ELR (cell line): ENCODE data around the gene SMIM31.

Source experiments
- DNase-seq: peaks from one replicate; pipeline ENCODE4 v3.0.0-alpha.2; 2015; ENCODE audit warnings: low read depth

The SMIM31 gene

DNA sequence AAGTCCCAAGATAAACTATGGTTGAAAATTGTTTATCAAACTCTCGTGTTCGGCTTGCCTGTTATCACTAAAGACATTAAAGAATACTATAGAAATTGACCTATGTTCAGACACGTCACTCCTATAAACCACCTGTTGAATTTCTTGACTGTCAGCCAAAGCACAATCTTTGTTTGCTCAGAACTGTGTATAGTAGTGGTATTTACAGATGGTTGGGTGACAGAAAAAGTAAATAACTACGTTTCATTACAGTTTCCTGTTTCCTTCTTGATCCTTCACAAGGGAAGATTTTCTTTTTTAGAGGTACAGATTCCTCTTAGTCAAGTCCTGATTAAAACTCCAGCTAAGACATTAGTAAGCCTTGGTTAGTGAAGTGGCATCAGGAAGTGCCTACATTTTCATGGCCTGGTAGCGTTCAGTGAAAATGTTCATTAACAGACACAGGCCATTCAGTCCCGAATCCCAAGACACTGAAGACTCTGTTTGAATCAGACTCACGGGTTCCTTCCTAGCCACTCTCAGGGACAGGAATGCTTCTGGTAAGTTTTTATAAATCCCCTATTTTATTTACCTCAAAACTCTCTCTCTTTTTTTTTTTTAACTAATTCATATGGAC, at the start of gene SMIM31:
TSS of gene SMIM31 (plus strand) at position 259 of the 616 bp plus-strand sequence. CDS start 16,313 bp downstream, outside the sequence.
- no peak for DNase-seq

- no peak for DNase-seq
Measured at GRCh38 chr4:164706675-164707074, 47.3 kb upstream of the SMIM31 start.

DNA sequence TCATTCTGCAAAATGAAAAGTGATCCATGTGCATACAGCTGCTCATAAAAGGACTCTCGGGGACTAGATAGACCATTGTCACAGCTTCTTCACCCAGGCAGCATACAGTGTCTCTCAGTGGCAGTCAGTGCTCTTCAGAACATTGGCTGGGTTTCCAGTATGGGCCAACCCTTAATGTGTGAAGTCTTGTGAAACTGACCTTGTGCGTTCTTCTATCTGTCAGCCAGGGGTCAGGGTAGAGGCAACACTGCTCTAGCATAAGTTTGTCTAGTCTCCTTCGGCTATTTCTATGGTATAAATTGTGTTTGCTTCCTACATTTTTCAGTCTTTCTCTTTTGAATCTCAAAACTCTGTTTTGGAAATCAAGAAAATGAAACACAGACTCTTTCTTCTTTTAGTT, 37.0 kb upstream of the SMIM31 start:
- DNase-seq, result no peak

DNA sequence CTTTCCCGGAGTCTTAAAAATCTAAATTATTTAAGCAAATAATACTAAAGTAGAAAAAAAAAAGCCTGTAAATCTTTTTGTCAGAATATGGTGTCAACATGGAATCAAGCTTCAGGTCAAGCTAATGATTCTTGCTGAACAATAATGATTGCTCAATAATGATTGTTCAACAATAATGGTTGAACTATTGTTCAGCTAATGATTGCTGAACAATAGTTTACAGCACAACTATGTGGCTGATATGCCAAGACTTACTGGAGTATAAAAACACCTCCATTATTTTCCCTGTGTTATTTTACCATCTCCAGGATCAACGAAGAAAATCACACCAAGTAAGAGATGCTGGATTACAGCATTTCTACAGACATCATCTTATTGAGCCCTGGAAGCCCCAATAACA, 35.1 kb upstream of the SMIM31 start:
- DNase-seq, result no peak

GRCh38 chr4:164725066-164725465, 28.9 kb upstream of the SMIM31 start:
- DNase-seq, result no peak

GRCh38 chr4:164730705-164731393, 23.1 kb upstream of the SMIM31 start:
- no peak for DNase-seq

DNA sequence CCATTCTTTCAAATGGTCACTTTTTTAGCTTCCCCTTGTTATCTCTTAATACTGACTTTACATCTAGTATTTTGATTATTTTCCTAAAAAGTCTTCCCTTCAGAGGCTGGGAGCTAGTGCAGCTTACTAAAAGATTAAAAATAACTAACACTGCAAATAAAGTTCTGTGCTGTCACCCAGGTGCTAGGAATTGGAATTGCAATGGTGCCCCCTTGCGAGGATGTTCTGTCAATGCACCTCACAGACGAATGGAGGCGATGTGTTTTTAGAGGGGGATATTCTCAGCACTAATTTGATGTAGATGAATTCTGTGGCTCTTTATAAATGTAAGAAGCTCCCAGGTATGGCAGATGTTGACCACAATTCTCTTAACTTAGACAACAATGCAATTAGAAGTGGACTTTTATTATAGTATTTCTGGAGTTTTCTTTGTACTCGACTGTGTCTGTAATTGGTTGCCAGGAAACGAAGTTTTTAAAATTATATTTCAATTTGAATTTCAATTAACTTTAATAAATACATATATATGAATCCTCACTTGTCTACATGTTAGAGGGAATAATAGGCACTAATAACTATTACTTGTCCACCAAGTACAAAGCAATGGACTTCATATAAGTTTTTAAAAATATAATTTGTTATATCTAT, 22.0 kb upstream of the SMIM31 start:
- DNase-seq, result peak; percentile 25

GRCh38 chr4:164734484-164734883, 19.4 kb upstream of the SMIM31 start:
- DNase-seq, result no peak

GRCh38 chr4:164748375-164748774, 5.6 kb upstream of the SMIM31 start:
- DNase-seq, result peak; percentile 38

DNA sequence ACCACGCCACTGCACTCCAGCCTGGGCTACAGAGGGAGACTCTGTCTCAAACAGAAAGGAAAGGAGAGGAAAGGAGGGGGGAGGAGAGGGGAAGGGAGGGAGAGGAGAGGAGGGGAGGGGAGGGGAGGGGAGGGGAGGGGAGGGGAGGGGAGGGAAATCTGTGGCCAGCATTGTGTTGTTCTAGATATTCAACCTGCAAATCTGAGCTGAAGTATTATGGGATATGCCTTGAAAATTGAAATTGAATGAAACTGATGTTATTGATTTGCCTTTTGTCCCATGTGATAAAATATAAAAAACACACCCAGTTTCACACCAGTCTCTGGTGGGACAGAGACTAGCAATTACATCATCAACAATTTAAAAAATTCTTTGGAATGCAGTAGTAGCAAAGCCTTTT, 1.5 kb downstream of the SMIM31 start:
- no peak for DNase-seq

- no peak for DNase-seq
Measured at GRCh38 chr4:164756686-164757085, 2.8 kb downstream of the SMIM31 start.

DNA sequence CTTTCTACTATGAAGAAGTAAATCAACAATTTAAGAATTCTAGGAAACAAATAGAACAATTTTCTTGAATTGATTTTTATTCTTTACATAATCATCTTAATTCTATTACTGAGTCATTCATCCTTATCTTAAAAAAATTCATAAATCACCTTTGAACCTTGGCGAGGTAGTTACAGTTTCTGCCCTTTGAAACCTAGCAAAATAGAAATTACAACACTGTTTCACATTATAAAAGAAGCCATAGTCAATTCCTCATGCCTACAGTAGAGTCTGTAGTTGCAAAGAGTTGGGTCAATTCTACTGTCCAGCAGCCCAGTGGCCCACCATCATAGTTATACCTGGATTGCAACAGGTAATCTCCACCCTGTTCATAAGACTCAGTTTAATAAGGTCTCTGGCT, 7.3 kb downstream of the SMIM31 start:
- no peak for DNase-seq

GRCh38 chr4:164761746-164762275, 7.9 kb downstream of the SMIM31 start:
- no peak for DNase-seq

DNA sequence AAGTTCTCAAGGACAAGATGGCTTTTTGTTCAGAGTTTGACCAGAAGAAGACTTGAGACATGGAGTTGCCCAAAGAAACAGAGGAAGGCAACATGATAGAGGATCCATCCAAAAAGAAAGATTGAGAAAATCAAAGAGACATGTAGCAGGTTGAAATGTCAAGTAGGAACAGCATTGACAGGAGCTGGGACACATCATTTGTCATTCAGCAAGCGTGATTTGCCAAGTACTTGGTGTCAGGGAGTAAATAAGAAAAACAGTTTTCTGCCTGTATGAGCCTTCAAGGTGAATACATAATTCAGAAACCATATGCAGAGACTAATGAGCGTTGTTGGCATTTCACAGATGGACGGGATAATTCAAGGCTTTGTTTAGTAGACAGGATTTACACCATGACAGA, 11.2 kb downstream of the SMIM31 start:
- no peak for DNase-seq

GRCh38 chr4:164765833-164766232, 11.9 kb downstream of the SMIM31 start:
- DNase-seq, result no peak

GRCh38 chr4:164768516-164768915, 14.6 kb downstream of the SMIM31 start:
- DNase-seq, result peak; percentile 25

- no peak for DNase-seq
Measured at GRCh38 chr4:164770010-164770724, 16.2 kb downstream of the SMIM31 start.

GRCh38 chr4:164771088-164771487, 17.2 kb downstream of the SMIM31 start:
- DNase-seq, result no peak

DNA sequence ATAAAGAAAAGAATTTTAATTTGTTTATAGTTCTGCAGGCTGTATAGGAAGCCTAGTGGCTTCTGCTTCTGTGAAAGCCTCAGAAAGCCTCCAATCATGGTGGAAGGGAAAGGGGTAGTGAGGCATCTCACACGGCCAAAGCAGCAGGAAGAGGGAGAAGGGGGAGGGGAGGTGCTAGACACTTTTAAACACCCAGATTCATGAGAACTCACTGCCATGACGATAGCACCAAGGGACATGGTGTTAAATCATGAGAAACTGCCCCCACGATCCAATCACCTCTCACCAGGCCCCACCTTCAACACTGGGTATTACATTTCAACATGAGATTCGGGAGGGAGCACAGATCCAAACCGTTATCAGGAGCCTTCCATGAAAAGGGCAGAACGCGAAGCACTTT, 18.1 kb downstream of the SMIM31 start:
- DNase-seq, result no peak

GRCh38 chr4:164779080-164779479, 25.1 kb downstream of the SMIM31 start:
- no peak for DNase-seq

DNA sequence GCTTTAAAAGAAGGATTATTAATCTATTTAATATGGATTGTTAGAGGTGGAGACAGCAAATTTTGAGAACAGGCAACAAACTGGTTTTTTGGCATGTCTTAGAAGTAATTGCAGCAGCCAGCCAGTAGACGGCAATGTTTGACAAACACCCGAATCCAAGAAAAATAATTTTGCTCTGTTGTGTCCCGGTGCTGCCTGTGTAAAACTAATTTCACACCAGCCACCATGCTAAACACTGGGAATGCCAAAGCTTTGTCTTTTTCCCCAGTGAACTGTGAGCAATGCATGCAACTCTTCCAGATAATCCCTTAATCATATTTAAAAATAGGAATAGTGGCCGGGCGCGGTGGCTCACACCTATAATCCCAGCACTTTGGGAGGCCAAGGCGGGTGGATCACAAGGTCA, 25.9 kb downstream of the SMIM31 start:
- DNase-seq, result peak; percentile 29

- DNase-seq, result no peak
Measured at GRCh38 chr4:164780839-164781238, 26.9 kb downstream of the SMIM31 start.

DNA sequence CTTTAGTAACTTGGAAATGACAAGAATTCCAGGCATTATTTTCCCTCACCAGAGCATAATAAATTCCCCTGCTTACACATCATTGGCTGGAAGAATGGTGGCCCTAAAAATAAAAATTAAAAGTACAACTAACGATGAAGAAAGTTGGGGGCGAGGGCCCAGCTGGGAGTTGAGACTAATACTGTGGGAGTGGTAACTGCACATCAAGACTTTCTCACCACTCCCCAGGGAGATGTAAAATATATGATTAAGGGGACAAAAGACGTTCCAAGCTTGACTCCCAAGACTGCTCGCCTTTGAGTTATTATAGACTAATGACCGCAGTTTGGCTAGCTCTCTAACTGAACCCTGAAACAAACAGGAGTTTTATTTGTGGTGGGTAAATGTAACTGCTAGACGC, 30.0 kb downstream of the SMIM31 start:
- DNase-seq, result no peak
